BLaER1 (cell line): ENCODE measurements around the gene CDON.

ENCODE experiments used
- H3K27ac ChIP-seq: shearing (Covaris generic); formaldehyde crosslinking; 2 replicates; pipeline ENCODE4 v1.8.1; 2022
- H3K27me3 ChIP-seq: shearing (Covaris generic); formaldehyde crosslinking; 2 replicates; pipeline ENCODE4 v1.8.1; 2022
- H3K36me3 ChIP-seq: shearing (Covaris generic); formaldehyde crosslinking; 2 replicates; pipeline ENCODE4 v1.8.1; 2022
- H3K4me1 ChIP-seq: shearing (Covaris generic); formaldehyde crosslinking; 2 replicates; pipeline ENCODE4 v1.8.1; 2022
- H3K4me2 ChIP-seq: shearing (Covaris generic); formaldehyde crosslinking; 2 replicates; pipeline ENCODE4 v1.8.1; 2022
- H3K4me3 ChIP-seq: shearing (Covaris generic); formaldehyde crosslinking; 2 replicates; pipeline ENCODE4 v1.8.1; 2022
- H3K9ac ChIP-seq: shearing (Covaris generic); formaldehyde crosslinking; 2 replicates; pipeline ENCODE4 v1.8.1; 2022
- H3K9me3 ChIP-seq: shearing (Covaris generic); formaldehyde crosslinking; 2 replicates; pipeline ENCODE4 v1.8.1; 2022
- H4K20me1 ChIP-seq: shearing (Covaris generic); formaldehyde crosslinking; 2 replicates; pipeline ENCODE4 v1.8.1; 2022
- Cebpa-rat ChIP-seq: shearing (Covaris generic); IDR thresholded peaks from 2 replicates; pipeline ENCODE4 v1.8.1; 2022

CDON gene

GRCh38 chr11:125951731-125952130 is 110.9 kb downstream of the CDON start:
- Histone ChIP-seq H3K27ac (no peak overlapping the region), H3K36me3 (no peaks in the 10 kb centered on the region), H3K27me3 (no peaks in the 10 kb centered on the region), H3K4me1 (peaks cover 31% of the 10 kb centered on the region), H3K9ac (no peak overlapping the region), H4K20me1 (no peaks in the 10 kb centered on the region), H3K4me3 (no peak overlapping the region), H3K4me2 (no peak overlapping the region), H3K9me3 (no peaks in the 10 kb centered on the region)
- TF ChIP-seq Cebpa-rat: no peak

DNA sequence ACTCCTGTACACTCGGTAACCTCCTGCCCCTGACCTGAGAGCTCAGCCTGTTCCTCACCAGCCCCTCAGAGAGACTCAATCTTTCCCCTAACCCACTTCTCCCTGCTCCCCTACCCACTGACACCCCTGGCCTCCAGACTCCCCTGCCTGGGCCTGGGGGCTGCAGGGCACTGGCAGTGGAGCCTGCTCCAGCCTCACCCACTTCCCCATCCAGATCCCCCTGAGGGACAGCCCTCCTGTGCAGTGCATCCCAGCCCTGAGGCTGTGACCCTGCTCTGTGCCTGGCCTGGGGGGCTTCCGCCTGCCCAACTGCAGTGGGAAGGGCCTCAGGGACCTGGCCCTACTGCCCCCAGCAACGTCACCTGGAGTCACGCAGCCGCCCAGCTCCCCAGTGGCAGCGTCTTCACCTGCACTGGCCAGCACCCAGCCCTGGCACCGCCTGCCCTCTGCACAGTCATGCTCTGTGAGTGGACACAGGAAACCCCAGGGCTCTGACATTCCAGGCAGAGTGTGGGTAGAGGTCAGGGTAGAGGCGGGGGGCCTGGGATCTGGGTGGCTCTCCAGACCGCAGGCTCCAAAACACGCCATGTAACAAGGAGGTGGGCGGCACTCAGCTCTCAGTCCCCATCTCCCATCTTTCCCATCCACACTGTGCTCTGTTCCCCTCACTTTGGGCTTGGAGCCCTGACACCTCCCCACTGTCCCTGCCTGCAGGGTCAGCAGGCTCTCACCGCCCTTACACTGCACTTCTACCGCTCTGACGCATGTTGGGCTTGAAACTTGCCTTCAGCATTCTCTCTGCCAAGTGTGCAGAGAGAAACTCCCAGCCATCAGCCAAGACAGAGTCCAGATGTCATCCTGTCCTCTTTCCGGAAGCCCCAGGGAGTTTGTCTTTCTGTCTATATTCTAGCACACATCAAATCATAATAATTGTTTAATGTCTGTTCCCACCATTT is 111.7 kb downstream of the CDON start:
- H3K36me3 ChIP-seq: no peaks in the 10 kb centered on the region
- H3K27ac ChIP-seq: peak overlapping the region; percentile 22; the same call in 1 of the 2 replicates
- no peaks in the 10 kb centered on the region for H3K27me3 ChIP-seq
- no peak overlapping the region for H3K4me2 ChIP-seq
- no peak overlapping the region for H3K9ac ChIP-seq
- TF ChIP-seq Cebpa-rat: no peak
- H3K9me3 ChIP-seq: no peaks in the 10 kb centered on the region
- no peaks in the 10 kb centered on the region for H4K20me1 ChIP-seq
- no peak overlapping the region for H3K4me3 ChIP-seq
- H3K4me1 ChIP-seq: peaks cover 39% of the 10 kb centered on the region

- TF ChIP-seq Cebpa-rat: no peak
- 0 out of 2 replicates have a peak overlapping the region, but pooled peaks have one; percentile 22 for H3K27ac ChIP-seq
- no peak overlapping the region for H3K4me2 ChIP-seq
- no peaks in the 10 kb centered on the region for H3K36me3 ChIP-seq
- H3K4me1 ChIP-seq: peaks cover 44% of the 10 kb centered on the region
- H3K9me3 ChIP-seq: no peaks in the 10 kb centered on the region
- H3K4me3 ChIP-seq: no peak overlapping the region
- H3K27me3 ChIP-seq: no peaks in the 10 kb centered on the region
- no peak overlapping the region for H3K9ac ChIP-seq
- no peaks in the 10 kb centered on the region for H4K20me1 ChIP-seq
Measured at GRCh38 chr11:125950178-125950490, 112.5 kb downstream of the CDON start.

- Histone ChIP-seq H3K4me1 (peaks cover 44% of the 10 kb centered on the region), H3K4me3 (no peak overlapping the region), H3K36me3 (no peaks in the 10 kb centered on the region), H4K20me1 (no peaks in the 10 kb centered on the region), H3K9me3 (no peaks in the 10 kb centered on the region), H3K9ac (no peak overlapping the region), H3K27me3 (no peaks in the 10 kb centered on the region), H3K27ac (no peak overlapping the region), H3K4me2 (no peak overlapping the region)
- no peak for TF ChIP-seq Cebpa-rat
Measured at GRCh38 chr11:125949271-125950177, 113.1 kb downstream of the CDON start.

- Histone ChIP-seq H3K36me3 (no peaks in the 10 kb centered on the region), H3K4me1 (peaks cover 44% of the 10 kb centered on the region), H3K27me3 (no peaks in the 10 kb centered on the region), H3K27ac (peak overlapping the region; percentile 78), H3K4me2 (peak overlapping the region; percentile 89), H3K9ac (peak overlapping the region; percentile 36; the same call in 1 of the 2 replicates), H3K4me3 (no peak overlapping the region), H3K9me3 (no peaks in the 10 kb centered on the region), H4K20me1 (no peaks in the 10 kb centered on the region)
- no peak for TF ChIP-seq Cebpa-rat
Measured at GRCh38 chr11:125948278-125949051, 114.2 kb downstream of the CDON start.

GRCh38 chr11:125947419-125948277 is 115.0 kb downstream of the CDON start:
- Histone ChIP-seq H3K9me3 (no peaks in the 10 kb centered on the region), H3K4me3 (0 out of 2 replicates have a peak overlapping the region, but pooled peaks have one; percentile 32), H3K36me3 (no peaks in the 10 kb centered on the region), H3K4me1 (peaks cover 52% of the 10 kb centered on the region), H3K4me2 (peak overlapping the region; percentile 89), H4K20me1 (no peaks in the 10 kb centered on the region), H3K27ac (peak overlapping the region; percentile 78), H3K27me3 (no peaks in the 10 kb centered on the region), H3K9ac (peak overlapping the region; percentile 36)
- no peak for TF ChIP-seq Cebpa-rat

GRCh38 chr11:125946712-125947418 is 115.8 kb downstream of the CDON start:
- Histone ChIP-seq H3K4me3 (0 out of 2 replicates have a peak overlapping the region, but pooled peaks have one; percentile 32), H4K20me1 (no peaks in the 10 kb centered on the region), H3K36me3 (no peaks in the 10 kb centered on the region), H3K27me3 (no peaks in the 10 kb centered on the region), H3K4me2 (peak overlapping the region; percentile 89), H3K9me3 (no peaks in the 10 kb centered on the region), H3K9ac (peak overlapping the region; percentile 36), H3K4me1 (peaks cover 60% of the 10 kb centered on the region), H3K27ac (peak overlapping the region; percentile 78)
- TF ChIP-seq Cebpa-rat: no peak
